AG04450 (cell line): ENCODE data around the gene MACF1. TPM values are rescaled to one million over a fixed set of nuclear protein-coding genes. Genes with fewer than 3 reads are reported as not detected.
"Not testable (repeated sequence)": the region's sequence is repeated elsewhere in the genome, so short reads cannot be mapped to it uniquely, and the experiment has no call there.

Experiments
- CTCF ChIA-PET: fragments of 300-600, 350-600 bp; formaldehyde crosslinking; extraction: SDS; loops from one replicate; lab custom pipeline; 2022; ENCODE audit warnings: antibody characterized with exemption, inconsistent platforms; lab: Charles Lee
- POLR2A ChIA-PET: fragments of 350-600 bp; formaldehyde crosslinking; extraction: SDS; loops from one replicate; lab custom pipeline; 2021; ENCODE audit warnings: antibody characterized with exemption, inconsistent platforms; lab: Yijun Ruan, JAX
- DNase-seq: peaks from one replicate; pipeline ENCODE4 v3.0.0-alpha.2; 2011; ENCODE audit warnings: low read depth, low spot score
- H3K27ac ChIP-seq: one replicate; pipeline ENCODE4 v1.5.1; 2012; ENCODE audit warnings: low read depth, low read length, control low read depth
- H3K27me3 ChIP-seq: one replicate; pipeline ENCODE4 v1.6.0; 2012; ENCODE audit warnings: low read length; ENCODE audit not compliant: control insufficient read depth, insufficient read depth
- H3K4me3 ChIP-seq: 2 replicates; pipeline ENCODE4 v1.5.1; 2011; ENCODE audit warnings: mild to moderate bottlenecking, low read depth, low read length, control low read depth
- H3K9me3 ChIP-seq: 2 replicates; pipeline ENCODE4 v1.5.1; 2012; ENCODE audit warnings: low read length; ENCODE audit not compliant: control insufficient read depth, insufficient read depth
- polyA plus RNA-seq: library from polyadenylated mRNA; depleted of rRNA; stranded (reverse); fragments of >200 nt; gene quantifications from 2 replicates; pipeline ENCODE4 v1.2.3, GENCODE V29; 2011
- TF ChIP-seq, protein P1 (sequence below): IDR thresholded peaks from 2 replicates; pipeline ENCODE4 v1.5.1; 2011; ENCODE audit warnings: low read depth, low read length, control low read depth, inconsistent platforms

Gene MACF1
- polyA plus RNA-seq, 1 experiment = 118 TPM

DNA sequence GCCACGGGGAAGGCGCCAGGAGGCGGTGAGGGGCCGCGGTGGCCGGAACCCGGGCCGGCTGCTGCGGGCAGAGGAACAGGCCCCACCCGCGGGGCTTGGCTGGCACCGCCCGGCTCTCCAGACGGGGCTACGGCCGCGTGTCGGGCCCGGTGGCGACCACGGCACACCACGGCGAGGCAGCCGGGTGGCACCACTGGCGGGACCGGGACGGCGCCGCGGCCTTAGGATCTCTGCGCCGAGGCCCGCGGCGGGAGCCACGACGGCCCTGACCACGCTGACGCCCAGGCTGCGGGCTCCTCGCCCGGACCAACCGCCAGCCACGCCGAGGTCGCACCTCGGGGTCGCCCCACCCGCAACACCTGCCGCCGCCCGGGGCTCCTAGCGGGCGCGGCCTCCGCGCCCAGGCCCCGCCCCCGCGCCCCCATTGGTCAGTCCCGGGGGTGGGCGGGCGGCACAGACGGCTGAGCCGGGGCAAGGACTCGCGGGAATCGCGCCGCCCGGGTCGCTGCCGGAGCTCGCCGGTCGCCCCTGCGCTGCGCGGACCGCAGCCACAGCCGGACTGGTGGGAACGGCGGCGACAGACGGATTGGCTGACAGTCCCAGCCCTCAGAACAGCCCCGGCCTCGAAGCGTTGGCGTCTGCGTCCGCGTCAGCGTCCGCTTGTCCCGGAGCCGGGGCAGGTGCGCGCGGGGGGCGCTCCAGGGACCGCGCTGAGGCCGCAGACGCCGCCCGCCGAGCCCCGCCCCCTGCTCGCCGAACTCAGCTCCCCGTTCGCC lies 286.8 kb downstream of the MACF1 start, which contains the start of gene BMP8A:
Gene BMP8A (plus strand): TSS at position 491 of the 776 bp plus-strand sequence. CDS start 356 bp downstream, outside the sequence.
- Histone ChIP-seq H3K27ac (no peak within 1 kb of the TSS), H3K4me3 (peak within 1 kb of the TSS; percentile 45; the same call in 1 of the 2 replicates), H3K9me3 (no peaks in the 10 kb centered on the region; the same call in 1 of the 2 replicates), H3K27me3 (peaks cover 18% of the 10 kb centered on the region)
- CTCF ChIA-PET = no interaction called here
- POLR2A ChIA-PET = no interaction called here
- TF ChIP-seq, protein P1, sequence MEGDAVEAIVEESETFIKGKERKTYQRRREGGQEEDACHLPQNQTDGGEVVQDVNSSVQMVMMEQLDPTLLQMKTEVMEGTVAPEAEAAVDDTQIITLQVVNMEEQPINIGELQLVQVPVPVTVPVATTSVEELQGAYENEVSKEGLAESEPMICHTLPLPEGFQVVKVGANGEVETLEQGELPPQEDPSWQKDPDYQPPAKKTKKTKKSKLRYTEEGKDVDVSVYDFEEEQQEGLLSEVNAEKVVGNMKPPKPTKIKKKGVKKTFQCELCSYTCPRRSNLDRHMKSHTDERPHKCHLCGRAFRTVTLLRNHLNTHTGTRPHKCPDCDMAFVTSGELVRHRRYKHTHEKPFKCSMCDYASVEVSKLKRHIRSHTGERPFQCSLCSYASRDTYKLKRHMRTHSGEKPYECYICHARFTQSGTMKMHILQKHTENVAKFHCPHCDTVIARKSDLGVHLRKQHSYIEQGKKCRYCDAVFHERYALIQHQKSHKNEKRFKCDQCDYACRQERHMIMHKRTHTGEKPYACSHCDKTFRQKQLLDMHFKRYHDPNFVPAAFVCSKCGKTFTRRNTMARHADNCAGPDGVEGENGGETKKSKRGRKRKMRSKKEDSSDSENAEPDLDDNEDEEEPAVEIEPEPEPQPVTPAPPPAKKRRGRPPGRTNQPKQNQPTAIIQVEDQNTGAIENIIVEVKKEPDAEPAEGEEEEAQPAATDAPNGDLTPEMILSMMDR = no peak
- DNase-seq = no peak

DNA sequence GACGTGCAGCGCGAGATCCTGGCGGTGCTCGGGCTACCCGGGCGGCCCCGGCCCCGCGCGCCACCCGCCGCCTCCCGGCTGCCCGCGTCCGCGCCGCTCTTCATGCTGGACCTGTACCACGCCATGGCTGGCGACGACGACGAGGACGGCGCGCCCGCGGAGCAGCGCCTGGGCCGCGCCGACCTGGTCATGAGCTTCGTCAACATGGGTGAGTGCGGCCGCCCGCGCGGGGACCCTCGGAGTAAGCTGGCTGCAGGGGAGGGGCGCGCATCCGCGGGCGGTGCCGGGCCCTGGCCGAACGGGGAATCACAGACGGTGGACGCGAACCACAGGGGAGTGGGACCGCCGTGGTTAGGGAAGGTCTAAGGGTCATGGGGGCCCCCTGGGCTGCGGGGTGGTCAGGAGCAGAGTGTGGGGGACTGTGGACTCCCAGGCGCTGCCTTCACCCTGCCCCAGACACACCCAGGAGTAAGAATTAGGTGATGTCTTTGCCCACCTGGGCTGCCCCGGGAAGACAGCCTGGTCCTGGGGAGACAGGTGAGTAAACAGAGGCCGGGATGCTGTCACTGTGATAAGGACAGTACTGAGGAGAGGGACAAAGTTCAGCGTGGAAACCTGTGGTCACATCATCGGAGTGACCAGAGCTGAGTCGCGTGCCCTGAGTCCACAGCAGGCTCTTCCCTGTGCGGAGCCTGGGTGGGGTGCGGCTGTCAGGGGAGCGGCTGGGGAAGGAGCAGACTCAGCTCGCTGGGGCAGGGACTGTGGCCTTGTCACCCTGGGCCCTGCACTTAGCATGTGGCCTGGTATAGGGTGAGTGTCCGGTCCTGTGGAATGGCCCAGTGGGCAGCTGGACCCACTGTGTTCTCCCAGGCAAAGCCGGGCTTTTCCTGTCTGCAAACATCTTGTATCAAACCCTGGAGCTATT lies 287.9 kb downstream of the MACF1 start:
- H3K9me3 ChIP-seq, DNase-seq, CTCF ChIA-PET, POLR2A ChIA-PET, H3K27ac ChIP-seq, H3K4me3 ChIP-seq: not testable (repeated sequence)
- peaks cover 23% of the 10 kb centered on the region for H3K27me3 ChIP-seq

DNA sequence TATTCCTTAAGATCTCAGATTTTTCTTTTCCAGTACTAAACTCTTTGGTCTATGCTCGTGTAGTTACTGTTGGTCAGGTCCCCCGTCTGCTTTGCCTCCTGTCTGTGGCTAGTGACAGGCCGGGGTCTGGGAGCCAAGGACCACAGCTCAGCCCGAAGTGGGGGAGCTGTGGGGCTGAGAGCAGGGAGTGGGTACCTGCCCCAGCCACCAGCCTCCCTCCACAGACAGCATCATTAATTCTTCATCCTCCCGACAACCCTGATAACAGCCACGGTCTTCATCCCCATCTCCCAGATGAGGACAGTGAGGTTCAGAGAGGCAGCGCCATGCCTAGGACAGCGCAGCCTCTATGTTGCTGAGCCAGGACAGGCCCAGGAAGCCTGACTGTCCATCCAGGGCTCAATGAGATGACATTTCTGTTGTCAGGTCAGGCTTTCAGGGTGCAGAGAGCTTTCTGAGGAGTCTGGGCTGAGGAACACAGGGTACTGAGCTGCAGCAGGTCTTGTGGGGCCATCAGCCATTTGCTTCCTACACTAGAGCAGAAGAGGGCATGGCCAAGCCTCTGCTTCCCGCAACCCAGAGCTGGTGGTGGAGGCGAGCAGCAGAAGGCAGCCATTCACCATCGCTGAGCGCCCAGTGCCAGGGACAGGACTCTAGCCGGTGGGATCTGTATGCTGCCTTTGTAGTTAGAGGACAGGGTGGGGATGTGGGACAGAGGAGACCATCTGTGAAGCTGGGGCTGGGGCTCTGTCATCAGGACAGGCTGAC lies 288.7 kb downstream of the MACF1 start:
- DNase-seq, CTCF ChIA-PET, POLR2A ChIA-PET, H3K27ac ChIP-seq, H3K4me3 ChIP-seq, H3K9me3 ChIP-seq: not testable (repeated sequence)
- peaks cover 23% of the 10 kb centered on the region for H3K27me3 ChIP-seq

DNA sequence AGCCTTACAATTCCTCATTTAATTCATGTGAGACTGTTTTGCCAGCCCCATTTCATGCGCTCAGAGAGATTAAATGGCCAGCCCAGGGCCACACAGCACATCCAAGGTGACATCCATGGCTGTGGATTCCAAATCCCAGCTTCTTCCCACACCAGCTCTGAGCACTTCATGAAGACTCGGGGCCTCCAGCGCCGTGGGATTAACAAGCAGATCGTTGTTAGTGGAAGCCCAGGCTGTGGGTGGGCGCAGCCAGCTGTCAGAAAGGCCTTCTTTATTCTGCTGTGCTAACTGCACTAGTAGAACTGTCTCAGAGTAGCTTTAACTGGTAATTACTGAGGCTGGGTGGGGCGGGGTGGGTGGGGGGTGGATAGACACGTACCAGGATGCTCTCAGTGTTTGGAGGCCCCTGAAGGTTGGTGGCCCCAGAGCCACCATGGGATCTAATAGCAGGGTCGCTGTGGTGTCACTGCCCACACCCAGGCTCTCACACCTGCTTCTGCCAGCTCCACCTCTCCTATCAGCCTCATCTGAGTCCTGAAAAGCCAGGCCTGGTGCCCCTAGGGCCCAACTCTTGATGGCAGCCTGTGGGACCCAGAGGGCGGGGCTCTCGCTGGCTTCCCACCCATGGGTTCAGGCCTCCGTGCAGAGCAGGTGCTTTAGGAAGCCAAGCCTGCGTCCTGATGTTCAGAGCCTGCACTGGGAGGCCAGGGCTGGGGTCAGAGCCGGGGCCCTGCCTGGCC lies 290.3 kb downstream of the MACF1 start:
- H3K4me3 ChIP-seq = no peak overlapping the region
- H3K27me3 ChIP-seq = peaks cover 23% of the 10 kb centered on the region
- no peak overlapping the region for H3K27ac ChIP-seq
- ChIA-PET POLR2A (no interaction called here), CTCF (interaction anchor here (0.6 to 0.7 kb wide), 2 partner anchors 55 to 190 kb away, joined by 3 to 4 read pairs; no protein-coding TSS in a partner anchor)
- TF ChIP-seq, protein P1 = no peak
- DNase-seq = no peak
- H3K9me3 ChIP-seq = no peaks in the 10 kb centered on the region; the same call in 1 of the 2 replicates

DNA sequence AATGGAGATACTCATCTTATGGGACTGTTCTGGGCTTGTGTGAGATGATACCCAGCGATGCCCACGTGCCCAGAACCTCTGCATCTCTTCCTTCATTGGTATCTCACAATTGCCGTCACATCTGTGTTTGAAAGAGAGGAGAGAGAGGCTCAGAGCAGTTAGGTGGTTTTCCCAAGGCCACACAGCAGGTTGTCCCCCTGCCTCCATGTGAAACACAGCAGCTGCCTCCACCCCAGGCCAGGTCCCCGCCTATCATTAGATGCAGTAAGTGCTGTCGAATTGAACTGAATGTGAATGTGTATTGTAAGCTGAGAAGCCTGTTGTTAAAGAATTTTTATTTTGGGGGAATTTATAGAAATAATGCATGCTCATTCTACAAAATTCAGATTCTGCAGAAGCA lies 292.0 kb downstream of the MACF1 start:
- DNase-seq, CTCF ChIA-PET: not testable (repeated sequence)

More for the DNA sequence above, 292.0 kb downstream of the MACF1 start:
- POLR2A ChIA-PET, H3K27ac ChIP-seq, H3K4me3 ChIP-seq, H3K9me3 ChIP-seq: not testable (repeated sequence)
- H3K27me3 ChIP-seq = peaks cover 18% of the 10 kb centered on the region
